Lower leg skin (tissue), 3 donors: ENCODE results near the gene P3H2.

ENCODE experiments used
- POLR2A ChIP-seq, 2 donors: fragments of 450-650 bp; IDR thresholded peaks; one replicate each; pipeline ENCODE4 v1.6.1; 2016 to 2017; ENCODE audit warnings: antibody characterized with exemption in 2 of 2, mild to moderate bottlenecking in 1 of 2, moderate library complexity in 1 of 2
- TF ChIP-seq, protein P1 (sequence below), 3 donors: fragments of 450-650 bp; IDR thresholded peaks; one replicate each; pipeline ENCODE4 v1.5.1; 2016; ENCODE audit warnings: antibody characterized with exemption in 3 of 3, mild to moderate bottlenecking in 3 of 3, moderate library complexity in 2 of 3

DNA sequence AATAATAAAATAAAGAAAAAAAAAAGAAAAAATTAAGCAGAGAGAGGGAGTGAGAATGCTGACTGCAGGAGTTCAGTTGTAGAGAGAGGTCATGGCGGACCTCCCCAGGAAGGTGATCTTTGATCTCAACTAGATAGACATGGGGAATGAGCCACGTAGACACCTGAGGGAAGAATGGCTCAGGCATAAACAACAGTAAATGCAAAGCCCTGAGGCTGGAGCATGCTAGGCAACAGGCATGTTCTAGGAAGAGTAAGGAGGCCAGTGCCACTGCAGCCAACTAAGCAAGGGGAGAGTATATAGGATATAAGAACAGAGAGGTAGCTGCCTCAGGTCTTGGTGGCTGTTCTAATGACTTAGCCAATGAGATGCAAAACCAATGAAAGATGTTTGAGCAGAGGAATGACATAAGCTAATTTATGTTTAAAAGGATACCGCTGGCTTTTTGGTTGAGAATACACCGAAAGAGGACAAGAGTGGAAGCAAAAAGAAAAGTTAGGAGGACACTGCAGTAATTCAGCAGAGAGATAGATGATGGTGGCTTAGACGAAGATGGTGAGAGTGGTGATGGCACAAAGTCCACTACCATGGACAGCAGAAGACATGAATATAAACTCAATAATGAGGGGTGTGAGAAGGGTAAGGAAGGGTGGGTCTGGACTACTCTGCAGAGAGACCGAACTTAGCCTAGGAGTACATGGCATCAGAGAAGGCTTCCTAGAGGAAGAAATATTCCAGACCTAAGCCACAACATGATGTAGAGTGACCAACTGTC is 174.6 kb downstream of the P3H2 start:
- TF ChIP-seq, protein P1, sequence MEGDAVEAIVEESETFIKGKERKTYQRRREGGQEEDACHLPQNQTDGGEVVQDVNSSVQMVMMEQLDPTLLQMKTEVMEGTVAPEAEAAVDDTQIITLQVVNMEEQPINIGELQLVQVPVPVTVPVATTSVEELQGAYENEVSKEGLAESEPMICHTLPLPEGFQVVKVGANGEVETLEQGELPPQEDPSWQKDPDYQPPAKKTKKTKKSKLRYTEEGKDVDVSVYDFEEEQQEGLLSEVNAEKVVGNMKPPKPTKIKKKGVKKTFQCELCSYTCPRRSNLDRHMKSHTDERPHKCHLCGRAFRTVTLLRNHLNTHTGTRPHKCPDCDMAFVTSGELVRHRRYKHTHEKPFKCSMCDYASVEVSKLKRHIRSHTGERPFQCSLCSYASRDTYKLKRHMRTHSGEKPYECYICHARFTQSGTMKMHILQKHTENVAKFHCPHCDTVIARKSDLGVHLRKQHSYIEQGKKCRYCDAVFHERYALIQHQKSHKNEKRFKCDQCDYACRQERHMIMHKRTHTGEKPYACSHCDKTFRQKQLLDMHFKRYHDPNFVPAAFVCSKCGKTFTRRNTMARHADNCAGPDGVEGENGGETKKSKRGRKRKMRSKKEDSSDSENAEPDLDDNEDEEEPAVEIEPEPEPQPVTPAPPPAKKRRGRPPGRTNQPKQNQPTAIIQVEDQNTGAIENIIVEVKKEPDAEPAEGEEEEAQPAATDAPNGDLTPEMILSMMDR (IDR thresholded peaks at IDR 0.05), result no peak
- TF ChIP-seq POLR2A (IDR thresholded peaks at IDR 0.05), result no peak
